WTC11 (cell line): ENCODE measurements around the gene VRTN. TPM values are rescaled to one million over a fixed set of nuclear protein-coding genes. Genes with fewer than 3 reads are reported as not detected.

Experiments used
- ATAC-seq: fragments of 200-7000 bp; cut with Tn5 transposase; 2 replicates; pipeline ENCODE4 v1.10.0; 2021; ENCODE audit warnings: mild to moderate bottlenecking, moderate library complexity
- CTCF ChIA-PET: fragments of 300-600 bp; sonication (Branson Sonifier 250); formaldehyde crosslinking; loops from one replicate; lab custom pipeline; 2021; ENCODE audit warnings: antibody characterized with exemption; lab: Charles Lee
- POLR2A ChIA-PET: fragments of 350-600 bp; sonication (Branson Sonifier 250); formaldehyde crosslinking; loops from one replicate; lab custom pipeline; 2021; ENCODE audit warnings: antibody characterized with exemption; lab: Charles Lee
- DNase-seq: peaks from one replicate; pipeline ENCODE4 v3.0.0; 2021; ENCODE audit warnings: low spot score
- H3K27ac Mint-ChIP-seq: 2 replicates; pipeline ENCODE4 v1.8.0; 2021; ENCODE audit warnings: mixed read lengths
- H3K27me3 Mint-ChIP-seq: 2 replicates; pipeline ENCODE4 v1.8.0; 2021; ENCODE audit warnings: low read depth, mild to moderate bottlenecking, moderate library complexity, mixed read lengths
- H3K36me3 Mint-ChIP-seq: 2 replicates; pipeline ENCODE4 v1.8.0; 2021; ENCODE audit warnings: mixed read lengths
- H3K4me1 Mint-ChIP-seq: 2 replicates; pipeline ENCODE4 v1.8.0; 2022; ENCODE audit warnings: mixed read lengths
- H3K4me3 Mint-ChIP-seq: 2 replicates; pipeline ENCODE4 v1.8.0; 2021; ENCODE audit warnings: mild to moderate bottlenecking, moderate library complexity, mixed read lengths
- H3K9me3 Mint-ChIP-seq: 2 replicates; pipeline ENCODE4 v1.8.0; 2021; ENCODE audit warnings: mixed read lengths
- E2F4 ChIP-seq: sonication (generic); formaldehyde crosslinking; IDR thresholded peaks from 2 replicates; pipeline ENCODE4 v1.8.1; 2022; ENCODE audit warnings: low read depth, mild to moderate bottlenecking, moderate library complexity, missing genetic modification reagents, borderline replicate concordance
- ELF4 ChIP-seq: sonication (generic); formaldehyde crosslinking; IDR thresholded peaks from 2 replicates; pipeline ENCODE4 v1.8.1; 2022; ENCODE audit warnings: low read depth, mild to moderate bottlenecking, moderate library complexity, missing genetic modification reagents
- FOXK1 ChIP-seq: sonication (generic); formaldehyde crosslinking; IDR thresholded peaks from 2 replicates; pipeline ENCODE4 v1.8.0; 2022; ENCODE audit warnings: mild to moderate bottlenecking, moderate library complexity, missing genetic modification reagents
- NFE2L1 ChIP-seq: sonication (generic); formaldehyde crosslinking; IDR thresholded peaks from 2 replicates; pipeline ENCODE4 v1.8.1; 2023; ENCODE audit warnings: missing genetic modification reagents
- OVOL2 ChIP-seq: fragments of 250-450 bp; sonication (Bioruptor Pico); IDR thresholded peaks from 2 replicates; pipeline ENCODE4 v1.9.0; 2021; ENCODE audit warnings: mild to moderate bottlenecking, borderline replicate concordance
- ZNF416 ChIP-seq: fragments of 250-450 bp; sonication (Bioruptor Pico); IDR thresholded peaks from 2 replicates; pipeline ENCODE4 v1.9.0; 2021; ENCODE audit warnings: mild to moderate bottlenecking, inconsistent platforms
- total RNA-seq: library from RNA; stranded (reverse); gene quantifications from 3 replicates; pipeline ENCODE4 v1.2.3, GENCODE V29; 2021
- TF ChIP-seq, protein P1 (sequence below): sonication (generic); formaldehyde crosslinking; IDR thresholded peaks from 2 replicates; pipeline ENCODE4 v1.8.1; 2023; ENCODE audit warnings: mild to moderate bottlenecking, missing genetic modification reagents
- TF ChIP-seq, protein P2 (sequence below): fragments of 250-450 bp; sonication (Bioruptor Pico); IDR thresholded peaks from 2 replicates; pipeline ENCODE4 v1.9.0; 2021; ENCODE audit warnings: mild to moderate bottlenecking
- TF ChIP-seq, protein P3 (sequence below): fragments of 250-450 bp; sonication (Bioruptor Pico); conservative IDR thresholded peaks from 2 replicates; pipeline ENCODE4 v1.9.0; 2021; ENCODE audit warnings: mild to moderate bottlenecking

The VRTN gene
- total RNA-seq, 1 experiment from 2014 or later = 106 TPM

- no peak for TF ChIP-seq OVOL2
- TF ChIP-seq, protein P1, sequence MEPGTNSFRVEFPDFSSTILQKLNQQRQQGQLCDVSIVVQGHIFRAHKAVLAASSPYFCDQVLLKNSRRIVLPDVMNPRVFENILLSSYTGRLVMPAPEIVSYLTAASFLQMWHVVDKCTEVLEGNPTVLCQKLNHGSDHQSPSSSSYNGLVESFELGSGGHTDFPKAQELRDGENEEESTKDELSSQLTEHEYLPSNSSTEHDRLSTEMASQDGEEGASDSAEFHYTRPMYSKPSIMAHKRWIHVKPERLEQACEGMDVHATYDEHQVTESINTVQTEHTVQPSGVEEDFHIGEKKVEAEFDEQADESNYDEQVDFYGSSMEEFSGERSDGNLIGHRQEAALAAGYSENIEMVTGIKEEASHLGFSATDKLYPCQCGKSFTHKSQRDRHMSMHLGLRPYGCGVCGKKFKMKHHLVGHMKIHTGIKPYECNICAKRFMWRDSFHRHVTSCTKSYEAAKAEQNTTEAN (CRISPR knock-in tag) = no peak
- TF ChIP-seq FOXK1 (CRISPR knock-in tag) = no peak
- TF ChIP-seq E2F4 (CRISPR knock-in tag) = no peak
- TF ChIP-seq, all 79 proteins: peak for 0
These were observed 60.6 kb downstream of the VRTN start (continued) for GRCh38 chr14:74408870-74409269.

DNA sequence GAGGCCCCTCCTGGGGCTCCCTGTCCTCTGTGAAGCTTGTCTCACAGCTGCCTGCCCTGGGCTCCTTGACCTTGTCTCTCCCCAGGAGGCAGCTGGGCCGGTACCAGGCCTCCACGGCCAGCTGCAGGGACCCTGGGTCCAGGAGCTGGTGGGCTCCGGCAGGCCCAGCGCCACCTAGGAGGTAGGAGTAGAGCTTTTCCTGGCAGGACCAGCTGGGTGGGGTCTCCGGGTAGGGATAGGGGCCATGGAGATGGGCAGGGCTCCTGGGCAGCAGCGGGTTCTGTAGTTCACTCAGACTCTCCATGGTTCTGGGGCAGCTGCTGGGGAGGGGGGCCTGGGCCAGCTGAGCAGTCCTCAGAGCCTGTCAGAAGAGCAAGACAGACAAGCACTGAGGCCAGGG, 61.2 kb downstream of the VRTN start:
- TF ChIP-seq ZNF416 (CRISPR knock-in tag) (no peak), NFE2L1 (CRISPR knock-in tag) (no peak), ELF4 (CRISPR knock-in tag) (no peak)
- TF ChIP-seq, protein P2, sequence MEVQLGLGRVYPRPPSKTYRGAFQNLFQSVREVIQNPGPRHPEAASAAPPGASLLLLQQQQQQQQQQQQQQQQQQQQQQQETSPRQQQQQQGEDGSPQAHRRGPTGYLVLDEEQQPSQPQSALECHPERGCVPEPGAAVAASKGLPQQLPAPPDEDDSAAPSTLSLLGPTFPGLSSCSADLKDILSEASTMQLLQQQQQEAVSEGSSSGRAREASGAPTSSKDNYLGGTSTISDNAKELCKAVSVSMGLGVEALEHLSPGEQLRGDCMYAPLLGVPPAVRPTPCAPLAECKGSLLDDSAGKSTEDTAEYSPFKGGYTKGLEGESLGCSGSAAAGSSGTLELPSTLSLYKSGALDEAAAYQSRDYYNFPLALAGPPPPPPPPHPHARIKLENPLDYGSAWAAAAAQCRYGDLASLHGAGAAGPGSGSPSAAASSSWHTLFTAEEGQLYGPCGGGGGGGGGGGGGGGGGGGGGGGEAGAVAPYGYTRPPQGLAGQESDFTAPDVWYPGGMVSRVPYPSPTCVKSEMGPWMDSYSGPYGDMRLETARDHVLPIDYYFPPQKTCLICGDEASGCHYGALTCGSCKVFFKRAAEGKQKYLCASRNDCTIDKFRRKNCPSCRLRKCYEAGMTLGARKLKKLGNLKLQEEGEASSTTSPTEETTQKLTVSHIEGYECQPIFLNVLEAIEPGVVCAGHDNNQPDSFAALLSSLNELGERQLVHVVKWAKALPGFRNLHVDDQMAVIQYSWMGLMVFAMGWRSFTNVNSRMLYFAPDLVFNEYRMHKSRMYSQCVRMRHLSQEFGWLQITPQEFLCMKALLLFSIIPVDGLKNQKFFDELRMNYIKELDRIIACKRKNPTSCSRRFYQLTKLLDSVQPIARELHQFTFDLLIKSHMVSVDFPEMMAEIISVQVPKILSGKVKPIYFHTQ (CRISPR knock-in tag) = no peak
- TF ChIP-seq, protein P3, sequence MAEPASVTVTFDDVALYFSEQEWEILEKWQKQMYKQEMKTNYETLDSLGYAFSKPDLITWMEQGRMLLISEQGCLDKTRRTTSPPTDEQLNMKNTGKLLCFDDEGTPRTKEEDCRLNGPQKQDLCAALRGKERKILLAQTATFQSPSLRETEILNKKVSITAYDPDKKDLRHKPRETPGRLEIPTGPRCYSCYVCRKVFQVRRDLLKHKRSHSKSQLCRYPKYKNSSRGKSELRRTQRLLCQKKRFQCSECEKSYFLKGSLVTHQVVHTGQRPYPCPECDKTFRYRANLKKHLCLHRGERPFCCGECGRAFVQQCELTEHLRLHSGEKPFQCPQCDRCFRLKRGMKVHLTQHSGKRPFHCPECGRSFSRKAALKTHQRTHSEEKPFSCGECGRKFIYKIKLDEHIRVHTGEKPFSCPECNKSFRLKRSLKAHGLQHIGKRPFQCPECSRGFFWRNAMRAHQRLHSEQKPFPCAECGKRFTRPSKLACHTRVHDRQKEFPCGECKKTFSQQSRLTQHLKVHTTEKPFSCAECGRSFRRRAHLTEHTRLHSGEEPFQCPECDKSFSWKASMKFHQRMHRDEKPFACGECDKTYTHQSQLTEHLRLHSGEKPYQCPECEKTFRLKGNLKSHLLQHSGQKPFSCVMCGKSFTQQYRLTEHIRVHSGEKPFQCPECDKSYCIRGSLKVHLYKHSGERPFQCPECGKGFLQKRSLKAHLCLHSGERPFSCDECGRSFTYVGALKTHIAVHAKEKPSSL (CRISPR knock-in tag) = no peak
- ATAC-seq = no peak
- ChIA-PET POLR2A (no interaction called here), CTCF (interaction anchor here (0.8 to 1.0 kb wide), 2 partner anchors 9 to 10 kb away, joined by 3 read pairs; no protein-coding TSS in a partner anchor)
- Mint-ChIP-seq H3K4me3 (no peak overlapping the region), H3K27ac (no peak overlapping the region), H3K27me3 (peaks cover 2% of the 10 kb centered on the region; the same call in 1 of the 2 replicates), H3K9me3 (no peaks in the 10 kb centered on the region), H3K4me1 (peaks cover 15% of the 10 kb centered on the region), H3K36me3 (no peaks in the 10 kb centered on the region)
- no peak for DNase-seq

Other genes with a start within 250 kb of the VRTN start
- gene VSX2, start 109.0 kb upstream of the VRTN start, total RNA-seq = 0.11 to 0.16 TPM in 2 of 3 replicates, not detected in the other
- gene ABCD4, start 45.5 kb upstream of the VRTN start, total RNA-seq = 84.7 to 91.2 TPM (median 90.2 TPM) in 3 replicates
- 1.4 to 1.9 TPM (median 1.5 TPM) in 3 replicates for gene SYNDIG1L, start 77.7 kb downstream of the VRTN start, total RNA-seq
- 139 to 155 TPM (median 150 TPM) in 3 replicates for gene NPC2, start 144.8 kb downstream of the VRTN start, total RNA-seq
- 49.1 to 50.6 TPM (median 50.1 TPM) in 3 replicates for gene ISCA2, start 145.3 kb downstream of the VRTN start, total RNA-seq